Neural progenitor cell (in vitro differentiated cells): ENCODE measurements around the gene EPHB3. TPM values are rescaled to one million over a fixed set of nuclear protein-coding genes. Genes with fewer than 3 reads are reported as not detected.

ENCODE experiments used
- DNase-seq: peaks from one replicate; pipeline ENCODE4 v3.0.0-alpha.2; 2016; ENCODE audit warnings: low spot score
- H2AFZ ChIP-seq: fragments of 200-600 bp; sonication (generic); replicated peaks from 2 replicates; pipeline ENCODE4 v1.6.1; 2016; ENCODE audit warnings: antibody characterized with exemption
- H3F3A ChIP-seq: fragments of 200-600 bp; sonication (generic); 2 replicates; pipeline ENCODE4 v1.6.1; 2016; ENCODE audit warnings: antibody characterized with exemption, low read depth
- H3K27ac ChIP-seq: fragments of 200-600 bp; sonication (generic); 2 replicates; pipeline ENCODE4 v1.5.1; 2016; ENCODE audit warnings: mild to moderate bottlenecking
- H3K27me3 ChIP-seq: fragments of 200-600 bp; sonication (generic); 2 replicates; pipeline ENCODE4 v1.6.1; 2016; ENCODE audit warnings: mild to moderate bottlenecking, moderate library complexity
- H3K36me3 ChIP-seq: fragments of 200-600 bp; sonication (generic); 2 replicates; pipeline ENCODE4 v1.5.1; 2016
- H3K4me1 ChIP-seq: fragments of 200-600 bp; sonication (generic); 2 replicates; pipeline ENCODE4 v1.6.1; 2016; ENCODE audit warnings: mixed run types
- H3K4me2 ChIP-seq: fragments of 200-600 bp; sonication (generic); 2 replicates; pipeline ENCODE4 v1.6.1; 2016
- H3K4me3 ChIP-seq: fragments of 200-600 bp; sonication (generic); 2 replicates; pipeline ENCODE4 v1.5.1; 2016
- H3K79me2 ChIP-seq: fragments of 200-600 bp; sonication (generic); 2 replicates; pipeline ENCODE4 v1.6.1; 2016; ENCODE audit warnings: low read depth
- H3K9ac ChIP-seq: fragments of 200-600 bp; sonication (generic); 2 replicates; pipeline ENCODE4 v1.6.1; 2016
- H3K9me3 ChIP-seq: fragments of 200-600 bp; sonication (generic); 2 replicates; pipeline ENCODE4 v1.5.1; 2016; ENCODE audit warnings: low read depth
- H4K20me1 ChIP-seq: fragments of 200-600 bp; sonication (generic); 2 replicates; pipeline ENCODE4 v1.6.1; 2016; ENCODE audit warnings: low read depth
- H3K27ac Mint-ChIP-seq: 3 replicates; pipeline ENCODE4 v1.8.0; 2021; ENCODE audit warnings: mixed read lengths
- H3K27me3 Mint-ChIP-seq: 2 replicates; pipeline ENCODE4 v1.8.0; 2022; ENCODE audit warnings: low read depth, mild to moderate bottlenecking, inconsistent platforms, moderate library complexity, mixed read lengths; ENCODE audit not compliant: insufficient read depth
- H3K36me3 Mint-ChIP-seq: 3 replicates; pipeline ENCODE4 v1.8.0; 2021; ENCODE audit warnings: mixed read lengths
- H3K4me1 Mint-ChIP-seq: 3 replicates; pipeline ENCODE4 v1.8.0; 2021; ENCODE audit warnings: mixed read lengths
- H3K4me3 Mint-ChIP-seq: 3 replicates; pipeline ENCODE4 v1.8.0; 2021; ENCODE audit warnings: mild to moderate bottlenecking, moderate library complexity, mixed read lengths
- H3K9me3 Mint-ChIP-seq: 3 replicates; pipeline ENCODE4 v1.8.0; 2020; ENCODE audit warnings: mixed read lengths
- EZH2 ChIP-seq: fragments of 200-600 bp; sonication (generic); IDR thresholded peaks from 2 replicates; pipeline ENCODE4 v1.6.1; 2017; ENCODE audit warnings: antibody characterized with exemption, mild to moderate bottlenecking, moderate library complexity
- EZH2phosphoT487 ChIP-seq: fragments of 200-600 bp; sonication (generic); IDR thresholded peaks from 2 replicates; pipeline ENCODE4 v1.6.1; 2017; ENCODE audit warnings: antibody characterized with exemption
- total RNA-seq: library from RNA; depleted of rRNA; stranded (reverse); fragments of >200 nt; gene quantifications from 2 replicates; pipeline ENCODE4 v1.2.3, GENCODE V29; 2015; ENCODE audit warnings: low replicate concordance
- TF ChIP-seq, protein P1 (sequence below): fragments of 200-600 bp; sonication (generic); IDR thresholded peaks from 2 replicates; pipeline ENCODE4 v1.5.1; 2017; ENCODE audit warnings: antibody characterized with exemption, mild to moderate bottlenecking

Gene EPHB3
- total RNA-seq, 1 donor from 2014 or later, result 2.3 TPM

- no peak overlapping the region for H3K27ac Mint-ChIP-seq
- Histone ChIP-seq H3K4me3 (no peak overlapping the region), H3K27me3 (peaks cover 15% of the 10 kb centered on the region), H3K9ac (no peak overlapping the region), H3K4me1 (peaks cover 15% of the 10 kb centered on the region), H3K9me3 (no peaks in the 10 kb centered on the region), H2AFZ (no peak overlapping the region), H3F3A (peaks cover 22% of the 10 kb centered on the region), H3K36me3 (no peaks in the 10 kb centered on the region), H4K20me1 (no peaks in the 10 kb centered on the region), H3K4me2 (no peak overlapping the region), H3K79me2 (no peaks in the 10 kb centered on the region), H3K27ac (no peak overlapping the region)
- H3K36me3 Mint-ChIP-seq, result no peaks in the 10 kb centered on the region
- TF ChIP-seq, protein P1, sequence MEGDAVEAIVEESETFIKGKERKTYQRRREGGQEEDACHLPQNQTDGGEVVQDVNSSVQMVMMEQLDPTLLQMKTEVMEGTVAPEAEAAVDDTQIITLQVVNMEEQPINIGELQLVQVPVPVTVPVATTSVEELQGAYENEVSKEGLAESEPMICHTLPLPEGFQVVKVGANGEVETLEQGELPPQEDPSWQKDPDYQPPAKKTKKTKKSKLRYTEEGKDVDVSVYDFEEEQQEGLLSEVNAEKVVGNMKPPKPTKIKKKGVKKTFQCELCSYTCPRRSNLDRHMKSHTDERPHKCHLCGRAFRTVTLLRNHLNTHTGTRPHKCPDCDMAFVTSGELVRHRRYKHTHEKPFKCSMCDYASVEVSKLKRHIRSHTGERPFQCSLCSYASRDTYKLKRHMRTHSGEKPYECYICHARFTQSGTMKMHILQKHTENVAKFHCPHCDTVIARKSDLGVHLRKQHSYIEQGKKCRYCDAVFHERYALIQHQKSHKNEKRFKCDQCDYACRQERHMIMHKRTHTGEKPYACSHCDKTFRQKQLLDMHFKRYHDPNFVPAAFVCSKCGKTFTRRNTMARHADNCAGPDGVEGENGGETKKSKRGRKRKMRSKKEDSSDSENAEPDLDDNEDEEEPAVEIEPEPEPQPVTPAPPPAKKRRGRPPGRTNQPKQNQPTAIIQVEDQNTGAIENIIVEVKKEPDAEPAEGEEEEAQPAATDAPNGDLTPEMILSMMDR, result no peak
- TF ChIP-seq EZH2phosphoT487 (no peak), EZH2 (no peak)
- H3K4me3 Mint-ChIP-seq, result no peak overlapping the region
- DNase-seq, result no peak
- no peaks in the 10 kb centered on the region for H3K9me3 Mint-ChIP-seq
- peaks cover 12% of the 10 kb centered on the region for H3K4me1 Mint-ChIP-seq
- peaks cover 28% of the 10 kb centered on the region for H3K27me3 Mint-ChIP-seq
Measured at GRCh38 chr3:184542577-184542976, 19.0 kb upstream of the EPHB3 start.

GRCh38 chr3:184543256-184543655, 18.3 kb upstream of the EPHB3 start:
- Histone ChIP-seq H3F3A (peaks cover 18% of the 10 kb centered on the region), H3K9me3 (no peaks in the 10 kb centered on the region), H3K4me3 (no peak overlapping the region), H4K20me1 (no peaks in the 10 kb centered on the region), H2AFZ (no peak overlapping the region), H3K27ac (no peak overlapping the region), H3K36me3 (no peaks in the 10 kb centered on the region), H3K4me1 (peaks cover 9% of the 10 kb centered on the region), H3K27me3 (peaks cover 15% of the 10 kb centered on the region), H3K79me2 (no peaks in the 10 kb centered on the region), H3K4me2 (no peak overlapping the region), H3K9ac (no peak overlapping the region)
- H3K27me3 Mint-ChIP-seq, result peaks cover 28% of the 10 kb centered on the region
- H3K9me3 Mint-ChIP-seq, result no peaks in the 10 kb centered on the region
- H3K27ac Mint-ChIP-seq, result no peak overlapping the region
- H3K36me3 Mint-ChIP-seq, result no peaks in the 10 kb centered on the region
- no peak for DNase-seq
- no peak overlapping the region for H3K4me3 Mint-ChIP-seq
- TF ChIP-seq EZH2phosphoT487, result no peak
- TF ChIP-seq, protein P1, result no peak
- no peak for TF ChIP-seq EZH2
- peaks cover 7% of the 10 kb centered on the region for H3K4me1 Mint-ChIP-seq

DNA sequence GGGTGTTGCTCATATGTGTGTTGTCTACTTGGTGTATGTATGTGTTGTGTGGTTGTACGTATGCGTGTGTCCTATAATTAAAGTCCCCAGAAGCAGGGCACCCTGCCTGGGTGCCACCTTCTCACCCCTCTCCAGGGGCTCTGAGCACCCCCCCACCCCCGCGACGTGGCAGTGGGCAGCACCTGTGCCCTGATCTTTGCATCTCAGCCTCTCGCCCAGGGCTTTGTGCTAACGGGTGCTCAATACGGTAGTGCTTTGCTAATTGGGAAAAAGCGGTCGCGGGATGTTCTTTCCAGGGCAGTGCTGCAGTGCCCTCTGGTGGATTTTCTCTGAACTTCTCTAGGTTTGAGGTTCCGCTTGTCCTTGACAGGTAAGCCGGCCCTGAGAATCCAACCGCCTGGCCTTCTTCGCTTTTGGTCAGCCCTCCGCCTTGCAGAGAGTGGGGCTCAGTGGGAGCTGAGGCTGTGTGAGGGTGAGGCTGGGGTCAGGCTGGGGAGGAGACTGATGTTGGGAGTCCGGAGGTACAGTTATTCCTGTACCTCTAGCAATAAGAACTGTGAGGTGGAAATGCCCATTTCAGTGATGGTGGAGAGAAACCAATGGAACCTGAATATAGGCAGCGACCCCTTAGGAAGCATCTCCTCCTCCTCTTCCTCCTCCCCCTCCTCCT, 17.6 kb upstream of the EPHB3 start:
- Histone ChIP-seq H3K9me3 (no peaks in the 10 kb centered on the region), H3F3A (peaks cover 12% of the 10 kb centered on the region), H3K4me1 (peaks cover 1% of the 10 kb centered on the region), H2AFZ (peak overlapping the region; percentile 84), H3K27me3 (peaks cover 15% of the 10 kb centered on the region), H3K27ac (no peak overlapping the region), H3K4me3 (no peak overlapping the region), H4K20me1 (no peaks in the 10 kb centered on the region), H3K9ac (no peak overlapping the region), H3K79me2 (no peaks in the 10 kb centered on the region), H3K36me3 (no peaks in the 10 kb centered on the region), H3K4me2 (no peak overlapping the region)
- peak; percentile 92 for DNase-seq
- Mint-ChIP-seq H3K36me3 (no peaks in the 10 kb centered on the region), H3K9me3 (no peaks in the 10 kb centered on the region), H3K4me1 (peaks cover 2% of the 10 kb centered on the region), H3K27me3 (peaks cover 28% of the 10 kb centered on the region), H3K4me3 (peak overlapping the region; percentile 72), H3K27ac (no peak overlapping the region)
- TF ChIP-seq, protein P1, result peak; percentile 85
- TF ChIP-seq EZH2phosphoT487 (no peak), EZH2 (no peak)
